Amniotic stem cell (primary cell): ENCODE measurements around the gene LIN37.

Experiments used
- DNase-seq: peaks from one replicate; lab custom pipeline; 2025; lab: John Stamatoyannopoulos, UW

LIN37 gene, protein sequence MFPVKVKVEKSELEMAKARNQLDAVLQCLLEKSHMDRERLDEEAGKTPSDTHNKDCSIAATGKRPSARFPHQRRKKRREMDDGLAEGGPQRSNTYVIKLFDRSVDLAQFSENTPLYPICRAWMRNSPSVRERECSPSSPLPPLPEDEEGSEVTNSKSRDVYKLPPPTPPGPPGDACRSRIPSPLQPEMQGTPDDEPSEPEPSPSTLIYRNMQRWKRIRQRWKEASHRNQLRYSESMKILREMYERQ

DNA sequence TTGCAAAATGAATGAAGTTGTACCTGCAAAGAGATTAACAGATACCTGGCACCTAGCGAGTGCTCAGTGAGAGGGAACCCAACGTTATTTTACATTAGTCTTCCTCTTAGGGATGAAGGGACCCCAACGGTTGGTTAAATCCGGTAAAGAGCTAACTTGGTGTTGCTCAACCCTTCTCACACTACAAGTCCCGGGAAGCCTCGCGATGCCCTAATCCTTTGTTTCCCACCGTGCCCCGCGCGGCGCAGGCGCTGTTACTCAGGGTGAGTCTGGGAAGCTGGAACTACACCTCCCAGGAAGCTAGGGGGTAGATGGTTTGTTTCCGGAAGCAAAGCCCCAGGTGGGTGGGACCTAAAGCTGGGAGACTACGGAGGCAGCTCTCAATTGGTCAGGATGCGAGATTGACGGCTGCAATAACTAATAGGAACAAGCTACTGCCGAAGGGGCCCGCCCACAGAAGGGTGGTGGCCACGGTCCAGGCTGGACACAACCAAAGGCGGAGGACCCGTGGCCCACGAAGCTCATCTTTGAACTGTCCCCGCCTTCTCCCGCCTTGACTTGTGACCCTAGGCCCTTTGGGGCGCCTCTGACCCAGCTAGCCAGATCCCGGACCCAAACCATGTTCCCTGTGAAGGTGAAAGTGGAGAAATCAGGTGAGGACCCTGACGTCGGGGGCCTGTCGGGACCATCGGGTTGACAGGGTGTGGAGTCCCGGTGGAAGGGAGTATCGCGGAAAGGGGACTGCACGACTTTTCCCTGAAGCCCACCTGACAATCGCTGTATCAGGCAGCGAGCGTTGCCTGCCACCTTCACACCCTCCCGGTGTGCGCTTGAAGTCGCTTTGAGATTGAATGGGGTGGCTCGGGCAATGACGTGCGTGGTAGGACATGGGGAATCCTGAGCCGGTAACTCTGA, at the start of gene LIN37:
TSS of gene LIN37 (plus strand) at position 471 of the 915 bp plus-strand sequence. CDS start at position 620, 149 bp downstream.
- peak; percentile 98 for DNase-seq

DNA sequence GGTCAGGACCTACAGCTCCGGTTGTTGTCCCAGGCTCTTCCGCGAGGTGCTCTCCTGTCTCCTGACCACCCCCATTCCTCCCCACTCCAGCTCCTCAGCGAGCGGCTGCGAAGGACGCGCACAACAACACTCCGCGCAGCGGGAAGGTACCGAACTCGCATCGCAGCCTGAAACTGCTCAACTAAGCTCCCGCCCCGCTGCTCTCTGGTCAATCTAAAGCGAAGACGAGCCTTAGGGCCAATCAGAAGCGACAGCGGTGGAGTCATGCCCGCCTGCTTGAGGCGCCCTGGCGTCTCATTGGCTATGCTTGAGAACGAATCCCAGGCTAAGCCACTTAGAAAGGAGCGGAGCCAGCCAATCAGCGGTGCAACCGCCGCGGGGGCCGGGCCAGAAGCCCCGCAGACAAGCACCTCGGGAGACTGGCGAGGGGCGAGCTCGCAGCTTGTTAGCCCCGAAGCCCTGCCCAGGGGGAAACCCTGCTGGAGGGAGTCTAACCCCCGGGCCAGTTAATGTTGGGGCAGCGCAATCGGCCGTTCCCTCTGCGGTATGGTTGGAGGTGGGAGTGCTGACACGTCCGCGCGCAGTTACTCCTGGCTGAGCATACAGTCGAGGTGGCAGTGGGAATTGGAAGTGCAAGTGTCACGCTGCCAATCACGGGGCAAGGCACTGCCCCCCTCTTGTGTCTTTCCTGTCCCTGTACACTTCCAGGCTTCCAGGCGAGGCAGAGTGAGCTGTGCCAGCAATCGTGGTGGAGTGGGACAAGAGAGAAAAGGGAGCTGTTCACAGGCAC, 46.0 kb upstream of the LIN37 start:
- peak; percentile 86 for DNase-seq

DNA sequence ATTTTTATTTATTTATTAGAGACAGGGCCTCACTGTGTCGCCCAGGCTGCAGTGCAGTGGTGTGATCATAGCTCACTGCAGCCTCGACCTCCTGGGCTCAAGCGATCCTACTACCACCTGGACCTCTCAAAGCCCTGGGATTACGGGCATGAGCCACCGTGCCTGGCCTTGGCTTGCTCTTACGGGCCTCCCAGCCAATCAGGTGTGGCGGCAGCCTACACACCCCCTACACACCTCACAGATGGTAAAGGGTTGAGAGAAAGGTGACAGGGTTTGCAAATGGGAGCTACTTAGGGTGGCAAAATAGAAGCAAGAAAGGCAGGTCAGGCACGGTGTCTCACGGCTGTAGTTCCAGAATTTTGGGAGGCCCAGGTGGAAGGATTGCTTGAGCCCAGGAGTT, 45.0 kb upstream of the LIN37 start:
- no peak for DNase-seq

DNA sequence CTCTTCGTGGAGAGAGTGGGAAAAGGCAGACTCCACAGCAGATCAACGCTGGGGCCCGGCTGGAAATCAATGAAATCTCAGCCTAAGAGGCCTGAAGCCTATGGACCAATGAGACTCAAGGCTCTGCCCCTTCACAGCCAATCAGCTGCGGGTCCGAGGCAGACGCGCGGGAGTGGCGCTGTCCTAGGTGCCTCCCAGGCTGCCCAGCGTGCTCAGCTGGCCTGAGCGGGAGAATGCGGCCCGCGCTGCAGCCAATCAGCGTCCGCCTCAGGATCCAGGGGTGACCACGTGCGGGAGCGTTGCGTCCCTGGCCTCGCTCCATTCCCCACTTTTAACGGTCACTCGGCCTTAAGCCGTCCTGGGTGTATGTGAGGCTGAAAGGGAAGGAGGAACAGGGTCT, 44.2 kb upstream of the LIN37 start, which contains the start of gene ZBTB32:
TSS of gene ZBTB32 (plus strand) at position 341 of the 400 bp plus-strand sequence. CDS start 10,069 bp downstream, outside the sequence.
- DNase-seq, result no peak

DNA sequence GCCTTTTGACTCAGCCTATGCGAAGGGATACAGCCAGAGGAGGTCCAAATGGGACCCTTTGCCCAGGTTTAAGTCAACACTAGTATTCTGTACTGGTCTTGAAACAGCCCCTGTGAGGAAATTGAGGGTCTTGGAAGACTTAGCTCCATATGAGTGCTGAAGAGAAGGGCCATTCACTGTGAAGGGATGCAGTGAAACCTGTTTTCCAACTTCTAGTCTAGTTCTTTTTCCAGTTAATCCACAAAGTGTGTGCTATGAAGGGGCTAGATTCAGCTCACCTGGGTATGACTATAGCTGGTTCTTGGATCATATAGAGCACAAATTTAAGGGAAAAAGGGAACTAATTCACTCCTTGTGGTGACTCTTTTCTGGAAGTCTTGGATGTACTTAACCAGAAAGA, 40.0 kb upstream of the LIN37 start:
- no peak for DNase-seq

DNA sequence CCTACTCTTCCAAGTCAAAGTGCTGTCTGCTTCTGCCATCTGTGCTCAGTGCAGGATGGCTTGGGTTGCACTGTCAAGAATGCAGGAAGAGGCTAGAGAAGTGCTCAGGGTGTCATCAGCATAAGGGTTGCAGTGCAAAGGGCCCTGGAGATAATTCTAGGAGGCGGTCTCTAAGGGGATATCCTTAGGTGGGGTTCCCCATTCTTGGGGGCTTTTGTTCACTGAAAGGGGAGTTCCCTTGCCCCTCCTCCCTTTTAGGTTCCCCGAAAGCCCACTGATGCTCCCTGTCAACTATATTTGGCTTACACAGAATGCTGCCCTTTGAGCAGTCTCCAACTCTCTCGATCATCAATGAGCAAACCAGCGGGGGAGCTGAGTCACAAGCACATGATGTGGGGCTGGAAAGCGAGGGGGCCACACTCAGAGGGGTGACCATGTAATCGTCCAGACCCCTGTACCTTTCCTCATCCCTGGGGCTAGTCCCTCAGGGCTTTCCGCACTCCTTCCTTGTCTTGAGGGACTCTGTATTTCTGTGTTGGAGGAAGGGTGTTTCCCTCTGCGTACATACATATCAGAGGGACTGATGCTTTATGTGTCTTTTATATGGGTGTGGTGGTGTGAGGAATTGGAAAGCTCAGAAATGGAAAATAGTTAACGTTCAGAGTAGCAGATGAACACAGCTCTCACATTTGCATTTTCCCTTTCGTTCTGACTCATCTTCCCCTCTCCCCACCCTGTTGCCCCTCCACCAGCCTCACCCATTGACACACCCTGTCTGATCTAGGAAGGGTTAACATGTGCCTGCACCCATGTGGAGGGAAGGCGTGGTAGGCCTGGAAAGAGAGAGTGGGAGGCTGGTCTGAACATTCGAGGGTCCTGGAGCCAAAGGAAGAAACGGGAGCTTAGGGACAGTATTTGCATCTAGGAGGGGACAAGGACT, 37.3 kb upstream of the LIN37 start:
- no peak for DNase-seq

DNA sequence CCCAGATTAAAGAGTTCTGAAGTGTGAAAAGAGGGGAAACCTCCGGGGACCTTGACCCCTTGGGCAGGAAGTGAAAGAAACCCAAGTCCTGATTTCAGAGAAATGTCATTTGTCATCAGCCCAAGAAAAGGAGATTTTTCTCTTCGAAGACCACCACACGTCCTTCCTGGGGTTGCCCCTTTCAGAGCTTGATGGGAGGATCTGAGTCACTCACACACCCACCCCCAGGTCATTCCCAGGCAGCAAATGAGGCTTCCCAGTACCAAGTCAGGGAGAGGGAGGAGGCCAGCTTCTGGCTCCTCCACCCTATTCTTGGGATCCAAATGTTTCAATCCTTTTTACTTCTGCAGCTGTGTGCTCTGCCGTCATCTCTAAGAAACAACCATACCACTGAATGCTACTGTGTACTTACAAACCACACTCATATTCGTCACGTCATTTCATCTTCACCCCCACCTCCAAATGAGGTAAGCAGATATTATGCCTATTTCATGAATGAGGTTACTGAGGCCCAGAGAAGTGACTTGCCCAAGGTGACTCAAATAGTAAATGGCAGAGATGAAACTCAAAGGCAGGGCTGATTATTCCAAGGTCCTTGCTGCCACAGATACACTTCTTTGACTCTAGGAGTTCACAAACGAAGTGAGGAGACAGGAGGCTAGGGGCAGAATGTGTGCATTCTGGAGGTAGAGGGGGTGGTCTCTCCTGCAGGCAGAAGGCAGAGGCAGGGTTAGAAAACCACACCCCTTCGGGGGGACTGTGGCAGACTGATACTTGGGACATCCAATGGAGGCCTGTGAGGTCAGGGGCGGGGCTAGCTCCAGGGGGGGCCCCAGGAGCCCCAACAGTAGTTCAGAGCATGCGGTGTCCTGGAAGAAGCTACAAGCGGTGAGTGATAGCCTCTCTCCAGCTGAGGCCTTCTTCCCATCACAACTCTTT, 35.5 kb upstream of the LIN37 start:
- no peak for DNase-seq

DNA sequence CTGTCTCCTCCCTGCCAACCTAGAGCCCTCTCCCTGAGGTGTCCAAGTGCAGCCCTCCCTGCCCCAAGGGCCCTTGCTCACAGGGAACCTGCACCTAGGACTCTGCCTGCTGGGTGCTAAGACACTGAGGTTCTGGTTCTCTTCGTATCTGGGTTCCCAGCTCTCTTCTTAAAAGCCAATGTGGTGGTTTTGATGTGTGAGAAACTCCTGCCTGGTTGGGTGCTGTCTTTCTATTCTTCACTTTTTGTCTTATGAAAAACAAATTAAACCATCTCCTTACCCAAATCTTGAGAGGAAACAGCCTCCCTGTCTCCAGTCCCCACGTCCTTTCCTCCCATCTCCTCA, 34.9 kb upstream of the LIN37 start:
- no peak for DNase-seq

DNA sequence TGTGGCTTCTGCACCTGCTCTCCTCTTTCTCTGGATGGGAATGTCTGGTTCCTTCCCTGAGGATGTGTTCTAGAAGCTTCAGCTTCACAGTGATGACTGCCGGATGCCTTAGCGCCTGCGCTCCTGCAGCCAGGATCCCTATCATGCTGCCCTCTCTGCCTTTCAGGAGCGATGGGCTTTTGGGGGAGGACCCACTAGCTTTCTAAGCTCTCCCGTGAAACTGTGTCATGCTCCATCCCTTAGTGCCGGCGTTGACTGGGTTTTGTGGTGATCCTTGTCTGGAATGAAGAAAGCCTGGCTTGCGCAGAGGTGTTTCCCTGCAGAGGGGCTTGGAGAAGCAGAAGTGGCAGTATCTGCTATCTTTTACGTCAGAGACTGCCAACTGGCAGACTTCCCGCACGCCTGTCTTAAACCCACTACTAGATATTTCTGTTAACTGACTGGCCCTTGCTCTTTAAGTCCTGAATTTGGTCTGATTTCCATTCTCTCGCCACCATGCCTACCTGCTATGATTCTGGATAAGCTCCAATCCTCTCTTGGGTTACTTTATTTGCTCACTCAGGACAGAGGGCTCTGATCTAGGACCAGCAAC, 34.4 kb upstream of the LIN37 start:
- no peak for DNase-seq

DNA sequence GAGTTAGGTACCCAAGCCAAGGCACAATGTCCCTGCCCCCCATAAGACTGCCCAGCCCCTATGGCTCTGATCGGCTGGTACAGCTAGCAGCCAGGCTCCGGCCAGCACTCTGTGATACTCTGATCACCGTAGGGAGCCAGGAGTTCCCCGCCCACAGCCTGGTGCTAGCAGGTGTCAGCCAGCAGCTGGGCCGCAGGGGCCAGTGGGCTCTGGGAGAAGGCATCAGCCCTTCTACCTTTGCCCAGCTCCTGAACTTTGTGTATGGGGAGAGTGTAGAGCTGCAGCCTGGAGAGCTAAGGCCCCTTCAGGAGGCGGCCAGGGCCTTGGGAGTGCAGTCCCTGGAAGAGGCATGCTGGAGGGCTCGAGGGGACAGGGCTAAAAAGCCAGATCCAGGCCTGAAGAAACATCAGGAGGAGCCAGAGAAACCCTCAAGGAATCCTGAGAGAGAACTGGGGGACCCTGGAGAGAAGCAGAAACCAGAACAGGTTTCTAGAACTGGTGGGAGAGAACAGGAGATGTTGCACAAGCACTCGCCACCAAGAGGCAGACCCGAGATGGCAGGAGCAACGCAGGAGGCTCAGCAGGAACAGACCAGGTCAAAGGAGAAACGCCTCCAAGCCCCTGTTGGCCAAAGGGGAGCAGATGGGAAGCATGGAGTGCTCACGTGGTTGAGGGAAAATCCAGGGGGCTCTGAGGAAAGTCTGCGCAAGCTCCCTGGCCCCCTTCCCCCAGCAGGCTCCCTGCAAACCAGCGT, 33.6 kb upstream of the LIN37 start:
- DNase-seq, result no peak

DNA sequence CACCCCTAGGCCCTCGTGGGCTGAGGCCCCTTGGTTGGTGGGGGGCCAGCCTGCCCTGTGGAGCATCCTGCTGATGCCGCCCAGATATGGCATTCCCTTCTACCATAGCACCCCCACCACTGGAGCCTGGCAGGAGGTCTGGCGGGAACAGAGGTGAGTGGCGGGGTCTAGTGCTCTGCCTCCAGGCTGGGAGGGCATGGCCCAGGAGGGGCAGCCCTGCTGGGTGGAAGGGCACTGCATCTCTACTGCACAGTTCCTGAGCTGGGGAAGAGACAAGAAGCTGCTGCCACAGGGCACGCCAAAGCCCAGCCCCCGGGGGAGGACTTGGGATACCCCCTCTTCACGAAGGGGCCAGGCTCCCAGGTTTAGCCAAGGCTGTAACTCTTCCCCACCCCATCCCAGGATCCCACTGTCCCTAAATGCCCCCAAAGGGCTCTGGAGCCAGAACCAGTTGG, 33.0 kb upstream of the LIN37 start:
- DNase-seq, result no peak

DNA sequence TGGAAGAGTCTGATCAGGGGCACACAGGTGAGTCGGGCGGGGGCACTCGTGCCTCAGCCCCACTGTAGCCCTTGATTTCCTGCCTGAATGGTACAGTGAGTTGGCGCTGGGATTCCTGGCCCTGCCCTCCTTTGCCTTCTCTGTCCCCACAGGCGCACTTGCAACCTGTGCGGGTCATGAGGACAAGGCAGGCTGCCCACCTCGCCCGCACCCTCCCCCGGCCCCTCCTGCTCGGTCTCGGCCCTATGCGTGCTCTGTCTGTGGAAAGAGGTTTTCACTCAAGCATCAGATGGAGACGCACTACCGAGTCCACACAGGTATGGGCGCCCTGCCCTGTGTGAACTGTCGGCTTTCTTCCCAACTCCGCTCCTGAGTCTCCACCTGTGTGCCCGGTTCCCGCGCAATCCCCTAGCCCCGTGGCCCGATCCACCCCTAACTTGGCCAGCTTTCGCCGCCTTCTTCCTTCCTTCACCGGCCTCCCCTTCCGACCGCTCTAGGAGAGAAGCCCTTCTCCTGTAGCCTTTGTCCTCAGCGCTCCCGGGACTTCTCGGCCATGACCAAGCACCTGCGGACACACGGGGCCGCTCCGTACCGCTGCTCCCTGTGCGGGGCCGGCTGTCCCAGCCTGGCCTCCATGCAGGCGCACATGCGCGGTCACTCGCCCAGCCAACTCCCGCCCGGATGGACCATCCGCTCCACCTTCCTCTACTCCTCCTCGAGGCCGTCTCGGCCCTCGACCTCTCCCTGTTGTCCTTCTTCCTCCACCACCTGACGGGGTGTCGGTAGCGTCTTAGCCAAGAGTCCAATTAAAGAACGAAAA, 32.2 kb upstream of the LIN37 start:
- no peak for DNase-seq

DNA sequence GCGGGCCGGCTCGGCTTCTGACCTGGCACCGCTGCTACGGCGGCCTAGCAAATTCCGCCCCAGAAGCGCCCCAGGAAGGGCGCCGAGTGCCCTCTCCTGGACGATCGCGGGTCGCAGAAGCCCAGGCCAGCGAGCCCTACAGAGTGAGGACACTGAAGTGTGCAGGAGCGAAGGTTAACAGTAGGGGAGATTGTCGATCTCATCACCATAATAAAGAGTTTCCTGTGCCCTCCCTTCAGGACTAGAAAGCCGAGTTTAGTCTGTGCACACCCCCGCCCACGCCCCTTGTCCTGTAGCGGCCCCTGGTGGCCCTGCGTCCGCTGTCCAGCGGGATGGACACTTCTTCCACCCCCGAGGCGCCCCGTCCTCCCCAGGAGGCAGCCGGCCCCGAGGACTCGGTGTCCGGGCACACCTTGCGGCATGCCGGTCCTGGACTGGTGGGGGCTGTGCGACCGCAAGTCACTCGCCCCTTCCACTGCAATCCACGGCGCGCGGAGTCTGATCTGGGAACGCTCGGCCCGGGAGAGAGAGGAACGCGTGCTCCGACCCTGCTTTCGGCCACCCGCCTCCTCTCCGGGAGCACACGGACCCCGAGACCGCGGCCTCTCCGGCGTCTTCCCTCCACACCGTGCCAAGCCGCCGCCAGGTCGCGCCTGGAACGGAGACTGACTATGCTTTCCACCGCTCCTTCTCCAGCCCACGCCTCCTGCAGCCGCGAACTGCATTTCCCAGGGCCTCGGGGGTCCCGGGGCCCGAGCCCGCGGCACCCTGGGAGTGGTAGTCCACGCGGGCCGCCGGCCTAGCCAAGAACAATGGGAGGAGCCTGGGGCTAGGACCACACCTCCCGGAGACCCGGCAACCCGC, 31.3 kb upstream of the LIN37 start:
- peak; percentile 69 for DNase-seq

DNA sequence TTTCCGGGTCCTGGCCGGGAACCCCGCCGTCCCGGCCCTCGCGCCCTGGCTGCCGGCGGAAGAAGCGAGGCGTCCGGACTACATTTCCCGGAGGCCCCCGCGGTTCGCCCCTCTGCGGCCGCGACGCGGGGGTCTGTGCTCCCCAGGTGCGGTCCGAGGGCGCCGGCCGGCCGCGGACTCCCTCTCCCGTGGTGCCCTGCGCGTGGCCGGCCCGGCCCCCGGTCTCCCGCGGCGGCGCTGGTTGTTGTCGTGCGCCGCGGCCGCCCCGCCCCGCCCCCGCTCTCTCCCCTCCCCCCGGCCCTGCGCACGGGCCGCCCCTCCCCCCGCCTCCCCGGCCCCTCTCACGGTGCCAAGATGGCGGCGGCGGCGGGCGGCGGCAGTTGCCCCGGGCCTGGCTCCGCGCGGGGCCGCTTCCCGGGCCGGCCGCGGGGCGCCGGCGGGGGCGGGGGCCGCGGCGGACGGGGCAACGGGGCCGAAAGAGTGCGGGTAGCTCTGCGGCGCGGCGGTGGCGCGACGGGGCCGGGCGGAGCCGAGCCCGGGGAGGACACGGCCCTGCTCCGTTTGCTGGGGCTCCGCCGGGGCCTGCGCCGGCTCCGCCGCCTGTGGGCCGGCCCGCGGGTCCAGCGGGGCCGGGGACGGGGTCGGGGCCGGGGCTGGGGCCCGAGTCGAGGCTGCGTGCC, 30.6 kb upstream of the LIN37 start, which contains the start of gene KMT2B:
TSS of gene KMT2B (plus strand) at position 339 of the 680 bp plus-strand sequence. CDS start at position 355, 16 bp downstream.
- peak; percentile 90 for DNase-seq

DNA sequence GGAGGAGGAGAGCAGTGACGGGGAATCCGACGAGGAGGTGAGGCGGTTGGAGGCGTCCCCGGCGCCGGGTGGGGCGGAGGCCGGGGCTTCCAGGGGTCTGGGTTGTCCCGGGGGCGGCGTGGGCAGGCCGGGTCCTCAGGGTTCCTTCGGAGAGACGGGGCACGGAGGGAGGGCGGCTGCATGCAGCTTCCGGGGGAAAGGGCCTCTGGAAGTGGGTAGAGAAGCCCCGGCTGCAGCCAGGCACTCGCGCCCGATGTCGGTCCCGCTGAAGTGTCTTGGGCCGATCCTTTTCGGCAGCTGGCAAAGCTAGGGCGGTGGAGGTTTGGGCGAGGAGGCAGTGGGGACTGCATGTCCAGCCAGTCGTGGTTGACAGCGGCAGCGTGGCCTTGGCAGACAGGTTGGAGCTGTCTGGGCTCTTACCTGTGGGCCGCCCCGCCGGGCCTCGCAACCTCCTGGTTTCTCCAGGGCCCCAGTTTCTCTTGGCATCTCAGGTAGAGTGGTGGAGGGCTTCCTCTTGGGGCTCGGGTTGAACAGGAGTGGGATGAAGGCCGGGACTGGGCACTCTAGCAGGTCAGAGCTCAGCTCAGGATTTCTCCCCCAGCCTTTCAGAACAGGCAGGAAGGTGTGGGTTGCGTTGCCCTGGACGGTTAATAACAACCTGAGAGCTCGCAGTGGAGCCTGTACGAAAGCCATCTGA, 29.9 kb upstream of the LIN37 start:
- no peak for DNase-seq
